ENCODE measurements around the gene PPP4R1.

- TF ChIP-seq REST (IDR thresholded peaks at IDR 0.05; ENCODE audit: insufficient read depth in 1 of 2, low read depth in 2 of 2, low read length in 2 of 2) (no peak), TAF1 (IDR thresholded peaks at IDR 0.05; ENCODE audit: borderline replicate concordance, insufficient read depth, low read length) (no peak)
Measured at GRCh38 chr18:9546468-9546867, 67.9 kb downstream of the PPP4R1 start.

All from PFSK-1 (cell line).